Activated CD4-positive, alpha-beta T cell treated with anti-CD3 and anti-CD28 coated beads, Interleukin-2, amount 50 U/mL, for 48 hours (primary cell): Measurements from ENCODE around the gene CAP1.

ENCODE experiments used
- DNase-seq, 2 experiments: peaks; one replicate each; pipeline ENCODE4 v3.0.0-alpha.2; 2020

CAP1 gene

GRCh38 chr1:40102038-40102437 is 61.5 kb downstream of the CAP1 start:
- no peak for DNase-seq

- DNase-seq: no peak
These were observed 62.4 kb downstream of the CAP1 start for GRCh38 chr1:40102896-40103295.

GRCh38 chr1:40105028-40105427 is 64.5 kb downstream of the CAP1 start:
- DNase-seq: no peak

- DNase-seq: no peak
These were observed 66.9 kb downstream of the CAP1 start for GRCh38 chr1:40107290-40107959.

- DNase-seq: no peak
These were observed 69.9 kb downstream of the CAP1 start for GRCh38 chr1:40110389-40110788.

- DNase-seq: no peak
These were observed 73.9 kb downstream of the CAP1 start for GRCh38 chr1:40114400-40114799.

GRCh38 chr1:40120128-40120527 is 79.6 kb downstream of the CAP1 start:
- no peak for DNase-seq
